Thoracic aorta (tissue), 2 donors: ENCODE measurements around the gene GRK2. TPM values are rescaled to one million over a fixed set of nuclear protein-coding genes. Genes with fewer than 3 reads are reported as not detected.

ENCODE experiments used
- ATAC-seq: fragments of 150-250 bp; one replicate; pipeline ENCODE4 v1.8.0; 2017; ENCODE audit warnings: low read depth; ENCODE audit not compliant: insufficient number of reproducible peaks, low FRiP score
- DNase-seq: peaks from one replicate; pipeline ENCODE4 v3.0.0-alpha.2; 2020; ENCODE audit warnings: low spot score
- H3K27ac ChIP-seq, 2 donors: fragments of 200-600 bp; sonication (generic); 1 replicate in 1 of 2; 2 replicates in 1 of 2; pipeline ENCODE4 v1.5.1; 2016; ENCODE audit warnings: mild to moderate bottlenecking in 2 of 2, moderate library complexity in 2 of 2
- H3K27me3 ChIP-seq: fragments of 200-600 bp; sonication (generic); replicated peaks from 2 replicates; pipeline ENCODE4 v1.6.0; 2016; ENCODE audit warnings: mild to moderate bottlenecking; ENCODE audit not compliant: insufficient read depth
- H3K36me3 ChIP-seq: fragments of 200-600 bp; sonication (generic); one replicate; pipeline ENCODE4 v1.5.1; 2016
- H3K4me1 ChIP-seq, 2 donors: fragments of 200-600 bp; sonication (generic); 1 replicate in 1 of 2; 2 replicates in 1 of 2; pipeline versions ENCODE4 v1.5.1 to v1.6.0; 2016; ENCODE audit warnings: low read depth in 2 of 2, mild to moderate bottlenecking in 1 of 2; ENCODE audit not compliant: control insufficient read depth in 1 of 2
- H3K4me3 ChIP-seq: fragments of 200-600 bp; sonication (generic); 2 replicates; pipeline ENCODE4 v1.5.1; 2016; ENCODE audit warnings: mild to moderate bottlenecking
- H3K9me3 ChIP-seq: fragments of 200-600 bp; sonication (generic); 2 replicates; pipeline ENCODE4 v1.5.1; 2016
- CTCF ChIP-seq: fragments of 200-600 bp; sonication (generic); IDR thresholded peaks from one replicate; pipeline ENCODE4 v1.5.1; 2019; ENCODE audit warnings: antibody characterized with exemption
- total RNA-seq, 2 donors: library from RNA; depleted of rRNA; stranded (reverse); fragments of >200 nt; gene quantifications; one replicate each; pipeline versions ENCODE4 v1.1.0 to v1.2.3, GENCODE V29; 2016

The GRK2 gene
- total RNA-seq, 2 donors from 2014 or later = 72.8 to 85.2 TPM

- DNase-seq (no peak), ATAC-seq (no peak)
- no peak overlapping the region for H3K27ac ChIP-seq
- no peaks in the 10 kb centered on the region for H3K9me3 ChIP-seq
- H3K4me3 ChIP-seq = no peak overlapping the region
- TF ChIP-seq CTCF = no peak
- peaks cover 11 to 18% of the 10 kb centered on the region in 2 donors for H3K4me1 ChIP-seq
- H3K36me3 ChIP-seq = peaks cover 37% of the 10 kb centered on the region
- H3K27me3 ChIP-seq = no peaks in the 10 kb centered on the region
These were observed 33.4 kb downstream of the GRK2 start for GRCh38 chr11:67299471-67300191.

GRCh38 chr11:67300256-67300755 is 34.0 kb downstream of the GRK2 start:
- H3K27ac ChIP-seq = no peak overlapping the region
- DNase-seq (no peak), ATAC-seq (no peak)
- no peaks in the 10 kb centered on the region for H3K9me3 ChIP-seq
- H3K27me3 ChIP-seq = no peaks in the 10 kb centered on the region
- no peak for TF ChIP-seq CTCF
- H3K36me3 ChIP-seq = peaks cover 36% of the 10 kb centered on the region
- H3K4me1 ChIP-seq = peaks cover 11 to 22% of the 10 kb centered on the region in 2 donors
- no peak overlapping the region for H3K4me3 ChIP-seq

GRCh38 chr11:67300756-67301312 is 34.6 kb downstream of the GRK2 start:
- no peak for ATAC-seq
- no peak overlapping the region for H3K4me3 ChIP-seq
- no peak for TF ChIP-seq CTCF
- H3K27ac ChIP-seq = no peak overlapping the region
- no peaks in the 10 kb centered on the region for H3K9me3 ChIP-seq
- no peak for DNase-seq
- H3K27me3 ChIP-seq = no peaks in the 10 kb centered on the region
- peaks cover 11 to 22% of the 10 kb centered on the region in 2 donors for H3K4me1 ChIP-seq
- H3K36me3 ChIP-seq = peaks cover 33% of the 10 kb centered on the region

- H3K27me3 ChIP-seq = no peaks in the 10 kb centered on the region
- no peak for DNase-seq
- peaks cover 11 to 22% of the 10 kb centered on the region in 2 donors for H3K4me1 ChIP-seq
- H3K4me3 ChIP-seq = no peak overlapping the region
- ATAC-seq = no peak
- TF ChIP-seq CTCF = no peak
- H3K27ac ChIP-seq = no peak overlapping the region
- H3K9me3 ChIP-seq = no peaks in the 10 kb centered on the region
- peaks cover 33% of the 10 kb centered on the region for H3K36me3 ChIP-seq
These were observed 35.1 kb downstream of the GRK2 start for GRCh38 chr11:67301313-67301921.

GRCh38 chr11:67301951-67302516 is 35.8 kb downstream of the GRK2 start:
- Histone ChIP-seq H3K4me1 (peaks cover 11 to 22% of the 10 kb centered on the region in 2 donors), H3K27me3 (no peaks in the 10 kb centered on the region), H3K27ac (no peak overlapping the region), H3K9me3 (no peaks in the 10 kb centered on the region), H3K36me3 (peaks cover 33% of the 10 kb centered on the region), H3K4me3 (peak overlapping the region; percentile 100)
- TF ChIP-seq CTCF = no peak
- DNase-seq (no peak), ATAC-seq (no peak)
